ENCODE results near the gene REPIN1.

Gene REPIN1

DNA sequence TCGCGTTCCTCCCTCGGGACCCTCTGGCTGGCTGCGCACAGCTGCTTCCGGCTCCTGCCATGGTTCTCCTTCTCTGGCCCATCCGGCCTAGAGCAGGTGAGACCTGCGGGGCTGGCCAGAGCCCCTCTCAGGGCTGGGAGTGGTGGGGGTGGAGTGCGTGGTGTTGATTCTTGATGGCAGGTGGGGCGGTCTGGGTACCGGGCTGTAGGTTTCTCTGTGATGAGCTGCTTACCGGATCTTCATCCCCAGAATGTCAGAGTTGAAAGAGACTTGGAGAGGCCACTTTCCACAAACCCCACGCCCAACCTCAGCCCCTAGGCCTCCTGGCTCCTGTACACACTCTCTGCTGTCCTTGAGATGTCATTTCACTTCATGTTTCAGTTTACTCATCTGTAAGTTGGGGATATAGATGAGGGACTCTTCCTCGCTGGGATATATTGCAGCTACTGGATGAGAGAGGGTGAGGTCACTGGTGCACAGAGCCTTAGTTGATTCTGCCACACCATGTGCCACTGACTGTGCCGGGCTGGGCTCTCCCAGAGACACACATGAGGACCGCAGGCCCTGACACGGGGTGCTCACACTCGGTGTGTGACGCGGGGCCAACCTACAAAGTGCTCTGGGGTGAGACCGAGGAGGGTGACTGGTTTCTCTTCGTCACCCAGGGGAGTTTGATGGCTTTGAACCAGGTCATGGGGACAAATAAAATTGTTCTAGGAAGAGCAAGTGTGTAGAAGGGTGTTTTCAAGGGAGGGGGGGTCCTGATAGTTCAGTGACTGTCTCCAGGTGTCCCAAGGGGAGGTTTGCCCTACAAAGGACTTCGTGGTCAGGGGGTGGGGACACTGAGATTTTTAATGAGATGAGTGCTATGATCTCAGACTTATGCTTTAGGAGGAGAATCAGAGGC lies 40.0 kb downstream of the REPIN1 start:
- DNase-seq = no peak

DNA sequence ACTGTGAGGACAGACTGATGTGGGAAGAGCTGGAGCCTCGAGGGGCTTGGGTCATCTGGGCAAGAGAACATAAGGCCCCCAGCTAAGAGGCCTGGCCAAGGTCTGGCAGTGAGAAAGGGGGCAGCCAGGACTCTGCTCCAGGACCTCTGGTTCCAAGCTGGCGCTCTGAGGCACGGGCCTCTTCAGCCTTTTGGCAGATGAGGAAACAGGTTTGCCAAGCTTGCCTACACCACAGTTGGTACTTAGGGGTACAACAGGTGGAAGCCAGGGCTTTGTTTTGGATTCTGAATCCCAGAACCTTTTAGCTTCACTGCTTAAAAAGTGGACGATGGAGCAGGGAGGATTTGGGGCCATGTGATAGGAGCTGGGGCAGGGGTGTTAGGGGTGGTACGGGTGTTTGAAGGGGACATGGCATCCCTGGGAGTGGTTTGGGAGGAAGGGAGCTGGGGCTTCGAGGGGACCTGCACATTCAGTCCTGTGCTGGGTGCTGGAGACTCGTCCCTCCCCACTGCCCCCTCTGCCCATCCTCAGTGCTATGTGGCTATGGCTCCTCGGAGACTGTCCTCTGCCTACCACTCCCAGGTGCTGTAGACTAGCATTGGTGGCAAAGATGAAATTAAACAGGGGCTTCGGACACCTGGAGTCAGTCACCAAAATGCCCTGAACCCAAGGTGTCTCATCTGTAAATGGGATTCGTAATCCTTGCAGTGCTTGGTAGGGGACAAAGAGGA lies 40.8 kb downstream of the REPIN1 start:
- DNase-seq = no peak

DNA sequence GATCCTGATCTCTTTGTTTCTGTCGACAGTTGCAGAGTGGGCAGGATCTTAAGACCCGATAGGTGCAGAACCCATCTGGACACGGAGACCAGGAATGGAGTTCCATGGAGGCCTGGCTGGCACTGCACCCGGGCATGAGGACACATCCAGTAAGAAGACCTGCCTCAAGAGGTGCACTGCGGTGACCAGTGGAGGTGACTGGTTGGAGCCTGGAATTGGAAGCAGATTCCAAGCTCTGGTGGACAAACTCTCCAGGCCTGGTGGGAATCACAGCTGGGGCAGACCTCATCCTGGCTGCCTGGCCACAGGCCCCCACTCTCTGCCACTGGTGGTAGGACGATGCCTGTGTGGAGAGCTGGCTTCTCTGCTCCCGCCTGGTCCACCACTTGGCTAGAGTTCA lies 41.5 kb downstream of the REPIN1 start:
- DNase-seq = no peak

DNA sequence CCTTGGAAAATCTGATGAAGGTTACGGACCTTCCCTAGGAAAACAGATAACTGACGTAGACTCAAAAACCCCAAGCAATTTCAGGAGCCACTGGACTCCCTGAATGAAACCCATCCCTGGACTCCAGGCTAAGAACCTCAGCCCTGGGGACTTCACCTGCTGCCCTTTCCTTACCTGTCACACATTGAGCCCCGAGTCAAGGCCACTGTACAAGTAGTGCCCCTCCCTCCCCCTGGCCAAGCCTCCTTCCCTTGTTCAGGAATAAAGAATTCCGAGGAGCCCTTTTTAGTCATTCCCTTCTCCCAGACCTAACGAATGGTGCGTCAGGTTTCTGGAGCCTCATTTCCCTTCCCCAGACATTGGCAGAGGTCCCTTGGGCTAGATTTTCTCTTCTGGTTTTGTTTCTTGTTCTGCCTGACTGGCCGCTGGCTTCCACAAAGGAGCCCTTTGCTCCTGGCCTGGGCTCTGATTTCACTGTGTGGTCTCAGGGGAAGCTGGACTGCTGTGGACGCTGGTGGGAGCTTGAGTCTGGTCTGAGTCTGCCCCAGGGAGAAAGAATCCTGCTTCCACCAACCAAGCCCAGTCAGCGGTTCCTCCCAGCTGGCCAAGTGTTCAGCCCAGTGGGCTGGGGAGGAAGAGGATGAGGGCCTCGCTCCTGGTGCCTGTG lies 42.2 kb downstream of the REPIN1 start:
- no peak for DNase-seq

DNA sequence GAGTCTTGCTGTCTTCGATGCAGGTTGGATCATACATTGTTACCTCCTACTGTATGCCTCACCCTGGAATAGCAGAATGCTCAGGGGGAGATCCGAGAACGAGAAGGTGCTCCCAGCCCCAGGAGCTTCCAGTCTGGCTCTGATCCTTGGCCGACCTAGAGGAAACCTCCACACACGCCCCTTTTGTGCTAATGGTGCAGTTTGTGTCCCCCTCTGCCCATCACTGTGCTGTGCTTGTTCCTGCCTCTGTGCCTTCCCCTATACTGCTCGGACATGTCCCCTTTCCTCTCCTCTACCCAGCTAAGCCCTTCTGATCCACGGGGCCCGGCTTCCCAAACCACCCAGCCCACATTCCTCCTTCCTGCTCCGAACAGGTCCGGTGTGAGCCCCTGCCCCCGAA lies 43.0 kb downstream of the REPIN1 start:
- no peak for DNase-seq

DNA sequence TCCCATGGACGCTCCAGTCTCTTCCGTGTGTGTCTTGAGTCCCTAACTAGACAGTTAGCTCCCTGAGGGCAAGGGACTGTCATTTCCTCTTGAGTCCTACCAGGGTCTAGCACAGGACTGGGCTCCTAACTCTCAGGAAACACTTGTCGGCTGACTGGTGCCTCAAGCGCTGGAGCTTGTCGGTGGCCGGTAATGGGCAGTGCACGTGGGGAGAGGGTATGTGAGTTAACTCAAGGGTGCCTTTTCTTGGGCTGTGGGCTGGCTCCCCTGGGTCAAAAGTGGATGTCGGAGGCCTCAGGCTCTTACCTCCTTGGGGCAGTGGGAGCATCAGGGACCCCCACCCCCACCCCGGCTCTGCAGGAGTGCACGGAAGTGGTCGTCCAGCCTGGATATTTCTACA lies 43.4 kb downstream of the REPIN1 start:
- no peak for DNase-seq

DNA sequence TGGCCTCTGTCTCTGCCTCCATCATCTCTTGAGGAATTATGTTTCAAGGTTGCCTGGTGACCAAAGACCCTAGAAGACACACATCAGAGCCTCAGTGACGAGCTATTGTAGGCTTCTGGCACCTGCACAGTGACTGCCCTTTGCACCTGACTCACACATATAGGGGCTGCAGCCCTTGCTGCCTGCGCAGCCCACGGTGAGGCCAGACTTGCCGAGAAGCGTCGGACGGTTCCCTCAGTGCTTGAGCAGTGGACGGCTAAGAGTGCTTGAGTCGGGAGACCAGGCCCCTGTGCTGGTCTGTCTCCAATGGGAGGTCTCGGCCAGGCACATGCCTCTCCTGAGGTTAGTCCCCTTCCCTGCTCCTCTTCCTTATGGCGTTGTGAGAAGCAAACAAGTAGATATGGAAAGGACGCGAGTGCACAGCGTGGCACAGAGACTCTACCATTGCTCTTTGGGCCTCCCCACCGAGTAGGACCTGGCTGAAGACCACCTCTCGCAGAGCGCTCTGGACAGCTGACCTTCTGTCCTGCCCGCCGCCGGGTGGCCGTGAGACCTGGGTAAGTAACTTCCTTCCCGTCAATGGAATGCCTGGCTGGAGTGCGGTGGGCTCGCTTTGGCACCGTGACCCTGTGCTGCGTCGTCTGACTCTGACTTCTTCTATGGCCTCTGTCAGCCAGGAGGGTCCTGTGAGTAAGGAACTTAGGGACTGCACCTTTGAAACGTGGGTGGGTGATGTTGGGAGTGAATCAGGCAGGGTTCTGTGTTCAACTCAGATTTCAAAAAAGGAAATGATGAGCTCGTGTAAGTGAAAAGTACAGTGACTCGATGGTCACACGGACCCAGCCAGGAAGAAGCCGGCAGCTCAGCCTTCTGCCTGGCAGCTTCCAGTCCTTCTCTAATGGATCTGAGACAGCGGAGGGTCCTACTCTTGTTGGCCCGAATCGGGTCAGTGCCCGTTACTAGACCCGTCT lies 44.2 kb downstream of the REPIN1 start:
- DNase-seq = no peak

DNA sequence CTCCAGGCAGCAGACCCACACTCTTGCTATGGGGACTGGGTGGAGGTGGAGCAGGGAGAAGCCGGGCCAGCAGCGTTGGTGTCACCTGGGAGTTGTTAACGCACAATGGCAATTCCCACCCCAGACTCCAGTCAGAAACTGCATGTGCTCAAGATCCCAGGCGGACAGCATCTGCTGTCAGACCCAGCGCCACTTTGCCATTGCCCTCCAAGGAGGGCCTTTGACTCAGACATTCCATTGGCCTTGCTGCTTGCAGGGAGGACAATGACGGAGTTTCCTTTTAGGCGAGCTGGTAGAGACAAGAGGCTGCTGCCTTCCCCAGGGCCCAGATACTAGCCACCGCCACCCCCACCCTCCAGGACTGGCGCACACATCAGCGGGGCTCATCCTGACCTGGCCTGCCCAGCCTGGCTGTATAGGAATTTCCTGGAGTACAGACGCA lies 45.0 kb downstream of the REPIN1 start:
- no peak for DNase-seq

DNA sequence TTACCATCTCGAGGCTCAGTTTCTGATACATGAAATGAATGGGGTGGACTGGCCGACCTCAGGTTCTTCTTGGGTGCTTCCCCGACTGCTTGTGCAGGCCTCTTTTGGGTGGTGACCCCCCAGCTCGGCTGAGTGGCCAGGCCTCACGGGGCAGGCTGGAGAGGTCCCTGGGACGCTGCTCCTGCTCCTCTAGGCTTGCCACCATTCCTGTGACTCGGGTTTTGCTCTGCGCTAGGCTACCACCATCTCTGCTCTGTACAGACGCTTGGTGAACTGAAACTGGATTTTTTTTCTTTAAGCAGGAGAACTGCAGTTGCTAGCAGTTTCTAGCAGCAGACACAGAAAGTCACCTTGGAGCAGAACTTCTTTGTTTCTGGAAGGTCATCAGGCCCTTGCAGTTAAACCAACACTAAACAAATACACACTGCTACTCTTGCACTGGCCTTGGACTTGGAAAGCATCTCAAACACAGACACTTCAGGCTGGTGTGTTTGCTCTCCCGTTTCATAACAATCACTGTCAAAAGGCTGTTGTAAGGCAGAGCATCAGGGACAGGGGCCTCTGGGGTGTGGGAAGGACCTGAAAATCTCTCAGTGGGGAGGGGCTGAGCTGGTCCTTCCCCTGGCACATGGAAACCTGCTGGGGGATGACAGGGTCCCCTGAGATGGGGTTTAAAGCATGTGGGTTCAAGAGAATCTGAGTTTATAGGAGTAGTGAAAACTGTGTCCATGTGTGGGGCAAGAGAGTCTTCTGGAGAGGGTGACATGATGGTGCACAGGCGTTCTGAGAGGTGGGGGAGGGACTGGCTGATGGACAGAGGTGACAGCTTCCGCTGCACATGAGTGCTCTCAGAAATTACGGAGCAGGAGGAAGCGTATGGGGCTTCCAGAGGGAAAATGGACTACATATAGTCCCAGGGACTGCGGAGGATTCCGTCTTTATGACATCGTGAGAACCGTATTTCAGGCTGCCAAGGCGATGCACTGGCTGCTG lies 46.8 kb downstream of the REPIN1 start:
- DNase-seq = no peak

DNA sequence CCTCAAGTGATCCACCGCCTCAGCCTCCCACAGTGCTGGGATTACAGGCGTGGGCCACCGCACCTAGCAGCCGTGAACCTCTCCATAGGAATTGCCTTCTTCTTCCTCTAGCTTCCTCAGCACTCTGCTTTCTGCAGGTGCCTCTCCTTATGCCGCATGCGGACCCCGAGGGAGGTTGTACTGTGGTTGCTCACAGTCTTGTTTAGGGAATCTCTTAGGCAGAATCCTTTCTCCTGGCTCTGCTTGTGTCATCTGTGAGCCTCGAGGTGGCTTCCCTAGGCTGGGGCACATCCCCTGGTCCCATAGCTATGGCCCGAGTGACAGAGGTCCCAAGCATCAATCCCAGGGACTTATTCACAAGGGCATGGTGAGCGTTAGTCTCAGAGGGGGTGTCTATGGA lies 48.6 kb downstream of the REPIN1 start:
- no peak for DNase-seq

DNA sequence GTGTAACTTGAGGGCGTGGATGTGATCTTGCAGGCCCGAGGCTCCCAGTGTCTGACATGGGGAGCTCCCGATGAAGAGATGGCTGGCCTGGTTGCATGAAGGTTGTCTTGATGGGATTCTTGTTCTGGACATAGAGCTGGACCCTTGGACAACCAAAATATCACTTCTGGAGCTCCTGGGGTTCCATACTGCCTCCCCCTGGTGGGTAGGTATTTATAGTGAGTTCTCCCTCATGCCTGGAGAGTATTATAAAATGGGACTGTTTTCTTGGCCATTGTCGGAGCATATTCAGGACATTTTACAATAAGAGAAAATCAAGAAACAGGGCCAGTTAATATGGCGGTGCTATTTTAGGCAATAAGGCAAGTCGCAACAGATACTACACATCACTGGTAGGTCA lies 49.2 kb downstream of the REPIN1 start:
- DNase-seq = no peak

DNA sequence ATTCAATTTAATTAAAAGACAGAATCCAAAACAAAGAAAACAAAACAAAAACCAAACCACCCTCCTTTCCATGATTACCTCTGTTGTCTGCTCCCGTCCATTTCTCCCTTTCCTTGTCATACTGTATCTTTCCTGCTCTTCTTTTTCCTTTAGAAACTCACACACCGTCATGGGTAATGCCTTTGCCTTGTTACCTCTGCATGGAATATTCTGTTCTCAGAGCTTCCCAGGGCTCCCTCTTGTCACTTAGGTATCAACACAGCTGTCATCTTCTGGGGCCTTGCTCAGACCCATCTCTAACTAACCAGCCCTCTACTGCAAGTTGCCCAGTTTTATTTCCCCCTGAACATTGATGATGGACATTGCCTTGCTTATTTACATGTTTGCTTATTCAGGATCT lies 51.6 kb downstream of the REPIN1 start:
- no peak for DNase-seq

DNA sequence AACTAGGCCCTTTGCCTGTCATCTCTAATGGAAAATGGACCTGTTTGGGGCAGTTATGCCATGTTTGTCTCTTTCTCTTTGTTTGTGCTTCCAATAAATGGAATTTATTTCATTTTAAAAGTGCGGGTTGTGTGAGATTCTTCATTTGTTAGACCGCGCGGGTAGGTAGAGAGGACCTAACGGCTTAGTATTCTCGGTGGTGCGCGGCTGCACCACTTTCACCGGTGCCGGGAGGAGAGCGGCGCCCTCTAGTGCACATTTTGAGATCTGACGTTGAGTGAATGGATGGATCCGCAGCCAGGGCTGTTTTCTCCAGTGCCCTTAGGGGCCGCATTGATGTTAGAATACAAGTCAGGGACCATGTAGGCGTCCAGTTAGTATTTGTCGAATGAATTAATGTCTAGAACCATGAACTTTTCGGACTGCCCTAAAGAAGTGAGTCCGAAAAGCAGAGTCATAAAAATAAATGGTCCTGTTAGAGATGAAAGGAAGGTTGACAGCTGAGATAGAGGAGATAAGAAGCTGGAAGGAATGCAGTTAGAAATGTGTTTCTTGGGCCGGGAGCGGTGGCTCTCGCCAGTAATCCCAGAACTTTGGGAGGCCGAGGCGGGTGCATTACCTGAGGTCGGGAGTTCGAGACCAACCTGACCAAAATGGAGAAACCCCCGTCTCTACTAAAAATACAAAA lies 52.5 kb downstream of the REPIN1 start:
- DNase-seq = peak; percentile 77

DNA sequence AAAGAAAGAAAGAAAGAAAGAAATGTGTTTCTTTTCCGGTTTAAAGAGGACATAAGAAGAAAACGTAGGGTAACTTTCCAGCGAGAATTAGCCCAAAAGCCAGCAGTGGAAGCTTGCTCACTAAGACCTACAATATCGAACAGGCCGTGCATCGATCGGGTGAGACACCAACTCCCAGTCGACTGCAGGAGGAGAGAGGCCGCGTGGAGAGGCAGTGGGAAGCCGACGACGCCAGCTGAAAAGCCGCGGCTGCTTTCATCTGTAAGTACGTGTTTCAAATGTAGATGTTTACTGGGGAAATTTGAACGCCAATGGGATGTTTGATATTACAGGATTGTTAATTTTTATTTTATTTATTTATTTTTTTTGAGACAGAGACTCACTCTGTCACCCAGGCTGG lies 53.2 kb downstream of the REPIN1 start:
- no peak for DNase-seq
